A549 (cell line): ENCODE results near the gene NHLRC2.

Source experiments
- CEBPB ChIP-seq, 2 experiments: fragments of >200 bp in 1 of 2; sonication (Bioruptor Twin) in 1 of 2; formaldehyde crosslinking in 1 of 2; IDR thresholded peaks; 2 replicates each; pipeline ENCODE4 v1.6.1; 2012 to 2016
- FOSL2 ChIP-seq, 2 experiments: fragments of 450-650 bp in 1 of 2; fragments of >200 bp in 1 of 2; sonication (Bioruptor Twin) in 1 of 2; formaldehyde crosslinking; IDR thresholded peaks; 2 replicates each; pipeline versions ENCODE4 v1.5.0 to v1.6.1; 2016 to 2020; ENCODE audit warnings: mild to moderate bottlenecking in 1 of 2, moderate library complexity in 1 of 2
- PHF8 ChIP-seq: fragments of 200-600 bp; sonication (generic); IDR thresholded peaks from 2 replicates; pipeline ENCODE4 v1.6.1; 2016; ENCODE audit warnings: low read depth, mild to moderate bottlenecking, antibody characterized with exemption, moderate library complexity, borderline replicate concordance
- POLR2A ChIP-seq: IDR thresholded peaks from 2 replicates; pipeline ENCODE4 v1.6.1; 2012; ENCODE audit warnings: mild to moderate bottlenecking, low read length
- POLR2AphosphoS2 ChIP-seq: conservative IDR thresholded peaks from 2 replicates; pipeline ENCODE4 v1.6.1; 2012; ENCODE audit warnings: low read length, improper control_type of control experiment, inconsistent platforms
- RAD21 ChIP-seq, 2 experiments: fragments of >200 bp in 1 of 2; sonication (Bioruptor Twin) in 1 of 2; formaldehyde crosslinking in 1 of 2; IDR thresholded peaks in 1 of 2; conservative IDR thresholded peaks in 1 of 2; 2 replicates in 1 of 2; 3 replicates in 1 of 2; pipeline ENCODE4 v1.6.1; 2012 to 2018; ENCODE audit warnings: inconsistent platforms in 1 of 2
- REST ChIP-seq: fragments of 200-600 bp; sonication (generic); IDR thresholded peaks from 2 replicates; pipeline ENCODE4 v1.6.1; 2016; ENCODE audit warnings: antibody characterized with exemption, mild to moderate bottlenecking, moderate library complexity
- RFX5 ChIP-seq: fragments of 450-650 bp; IDR thresholded peaks from 2 replicates; pipeline ENCODE4 v1.7.1; 2014; ENCODE audit warnings: antibody characterized with exemption, mild to moderate bottlenecking, moderate library complexity
- SMC3 ChIP-seq: fragments of >200 bp; sonication (Bioruptor Twin); formaldehyde crosslinking; IDR thresholded peaks from 3 replicates; pipeline ENCODE4 v1.6.1; 2018; ENCODE audit warnings: inconsistent platforms
- TP53 ChIP-seq: fragments of 250-450 bp; sonication (Bioruptor Pico); IDR thresholded peaks from 2 replicates; pipeline ENCODE4 v1.5.0; 2021; ENCODE audit warnings: mild to moderate bottlenecking, moderate library complexity
- ZFP36 ChIP-seq: fragments of 450-650 bp; IDR thresholded peaks from 2 replicates; pipeline ENCODE4 v1.6.1; 2014; ENCODE audit warnings: borderline replicate concordance; ENCODE audit not compliant: partially characterized antibody
- TF ChIP-seq, protein P1 (sequence below): fragments of >200 bp; sonication (Bioruptor Twin); formaldehyde crosslinking; IDR thresholded peaks from 3 replicates; pipeline ENCODE4 v1.5.1; 2016

GRCh38 chr10:113858541-113858940, 4.1 kb downstream of the NHLRC2 start:
- TF ChIP-seq, protein P1, sequence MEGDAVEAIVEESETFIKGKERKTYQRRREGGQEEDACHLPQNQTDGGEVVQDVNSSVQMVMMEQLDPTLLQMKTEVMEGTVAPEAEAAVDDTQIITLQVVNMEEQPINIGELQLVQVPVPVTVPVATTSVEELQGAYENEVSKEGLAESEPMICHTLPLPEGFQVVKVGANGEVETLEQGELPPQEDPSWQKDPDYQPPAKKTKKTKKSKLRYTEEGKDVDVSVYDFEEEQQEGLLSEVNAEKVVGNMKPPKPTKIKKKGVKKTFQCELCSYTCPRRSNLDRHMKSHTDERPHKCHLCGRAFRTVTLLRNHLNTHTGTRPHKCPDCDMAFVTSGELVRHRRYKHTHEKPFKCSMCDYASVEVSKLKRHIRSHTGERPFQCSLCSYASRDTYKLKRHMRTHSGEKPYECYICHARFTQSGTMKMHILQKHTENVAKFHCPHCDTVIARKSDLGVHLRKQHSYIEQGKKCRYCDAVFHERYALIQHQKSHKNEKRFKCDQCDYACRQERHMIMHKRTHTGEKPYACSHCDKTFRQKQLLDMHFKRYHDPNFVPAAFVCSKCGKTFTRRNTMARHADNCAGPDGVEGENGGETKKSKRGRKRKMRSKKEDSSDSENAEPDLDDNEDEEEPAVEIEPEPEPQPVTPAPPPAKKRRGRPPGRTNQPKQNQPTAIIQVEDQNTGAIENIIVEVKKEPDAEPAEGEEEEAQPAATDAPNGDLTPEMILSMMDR, result no peak
- TF ChIP-seq ZFP36 (no peak), RAD21 (conservative IDR thresholded peaks at IDR 0.05 in 1 of 2, IDR thresholded peaks at IDR 0.05 in 1 of 2) (no peak), CEBPB (IDR thresholded peaks at IDR 0.05) (no peak), SMC3 (no peak), RFX5 (no peak), PHF8 (no peak), POLR2AphosphoS2 (no peak), REST (no peak), FOSL2 (IDR thresholded peaks at IDR 0.05) (no peak), FOSL2 (CRISPR knock-in tag; IDR thresholded peaks at IDR 0.05) (no peak), TP53 (CRISPR knock-in tag) (no peak), POLR2A (no peak)
